Measurements from ENCODE around the gene PLCD3.

DNA sequence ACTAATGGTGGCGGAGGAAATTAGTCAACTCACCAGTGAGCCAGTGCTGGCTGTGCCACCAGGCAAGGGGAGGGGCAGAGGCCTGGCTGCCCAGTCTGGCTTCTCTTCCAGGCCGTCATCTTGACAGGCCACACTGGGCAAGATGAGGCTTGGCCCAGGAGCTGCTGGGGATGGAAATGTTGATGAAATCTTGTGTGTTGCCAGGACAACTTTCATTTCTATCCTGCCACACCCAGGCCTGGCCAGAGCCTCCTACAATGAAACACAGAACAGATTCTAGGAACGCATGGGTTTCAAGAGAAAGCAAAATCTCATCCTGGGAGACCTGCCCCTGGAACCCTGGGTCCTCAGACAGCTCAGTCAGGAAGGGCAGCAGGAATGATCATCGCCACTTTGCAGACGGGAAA is 38.6 kb upstream of the PLCD3 start:
- no peak for TF ChIP-seq EZH2 (IDR thresholded peaks at IDR 0.05; ENCODE audit: low read length, missing control alignments)
- TF ChIP-seq, protein P1, sequence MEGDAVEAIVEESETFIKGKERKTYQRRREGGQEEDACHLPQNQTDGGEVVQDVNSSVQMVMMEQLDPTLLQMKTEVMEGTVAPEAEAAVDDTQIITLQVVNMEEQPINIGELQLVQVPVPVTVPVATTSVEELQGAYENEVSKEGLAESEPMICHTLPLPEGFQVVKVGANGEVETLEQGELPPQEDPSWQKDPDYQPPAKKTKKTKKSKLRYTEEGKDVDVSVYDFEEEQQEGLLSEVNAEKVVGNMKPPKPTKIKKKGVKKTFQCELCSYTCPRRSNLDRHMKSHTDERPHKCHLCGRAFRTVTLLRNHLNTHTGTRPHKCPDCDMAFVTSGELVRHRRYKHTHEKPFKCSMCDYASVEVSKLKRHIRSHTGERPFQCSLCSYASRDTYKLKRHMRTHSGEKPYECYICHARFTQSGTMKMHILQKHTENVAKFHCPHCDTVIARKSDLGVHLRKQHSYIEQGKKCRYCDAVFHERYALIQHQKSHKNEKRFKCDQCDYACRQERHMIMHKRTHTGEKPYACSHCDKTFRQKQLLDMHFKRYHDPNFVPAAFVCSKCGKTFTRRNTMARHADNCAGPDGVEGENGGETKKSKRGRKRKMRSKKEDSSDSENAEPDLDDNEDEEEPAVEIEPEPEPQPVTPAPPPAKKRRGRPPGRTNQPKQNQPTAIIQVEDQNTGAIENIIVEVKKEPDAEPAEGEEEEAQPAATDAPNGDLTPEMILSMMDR (conservative IDR thresholded peaks at IDR 0.05 in 1 of 2, IDR thresholded peaks at IDR 0.05 in 1 of 2; ENCODE audit: low read depth in 1 of 2, low read length in 2 of 2) = no peak
